ENCODE measurements around the gene TSPAN17.

- TF ChIP-seq CTCF (IDR thresholded peaks at IDR 0.05) (no peak), EP300 (IDR thresholded peaks at IDR 0.05) (no peak)
These were observed 40.0 kb downstream of the TSPAN17 start for GRCh38 chr5:176687247-176687646.
